Cardiac septum (tissue), 1 donor: ENCODE measurements around the gene PLAC1. TPM values are rescaled to one million over a fixed set of nuclear protein-coding genes. Genes with fewer than 3 reads are reported as not detected.

Experiments
- DNase-seq: peaks from one replicate; pipeline ENCODE4 v3.0.0-alpha.2; 2020; ENCODE audit warnings: low spot score
- intact Hi-C: fragments of 100-400 bp; cut with DNase I; formaldehyde crosslinking; loops from one replicate; pipeline ENCODE4 v1.14.0; 2022
- long read RNA-seq: library from polyadenylated mRNA; unstranded; transcript quantifications from one replicate; pipeline ENCODE4 v2.0.0, GENCODE V29; 2021
- total RNA-seq: library from RNA; stranded (reverse); fragmentation: NEBNext Ultra II Directional; extraction: Animal tissue kit (Norgen Biotek cat#: 25700); gene quantifications from one replicate; pipeline ENCODE4 v1.2.1, GENCODE V29; 2021
- donor health status: DM: no; HTN: no; CAD: no.

PLAC1 gene, protein sequence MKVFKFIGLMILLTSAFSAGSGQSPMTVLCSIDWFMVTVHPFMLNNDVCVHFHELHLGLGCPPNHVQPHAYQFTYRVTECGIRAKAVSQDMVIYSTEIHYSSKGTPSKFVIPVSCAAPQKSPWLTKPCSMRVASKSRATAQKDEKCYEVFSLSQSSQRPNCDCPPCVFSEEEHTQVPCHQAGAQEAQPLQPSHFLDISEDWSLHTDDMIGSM
- total RNA-seq, result not detected
- long read RNA-seq, result 0 reads

DNA sequence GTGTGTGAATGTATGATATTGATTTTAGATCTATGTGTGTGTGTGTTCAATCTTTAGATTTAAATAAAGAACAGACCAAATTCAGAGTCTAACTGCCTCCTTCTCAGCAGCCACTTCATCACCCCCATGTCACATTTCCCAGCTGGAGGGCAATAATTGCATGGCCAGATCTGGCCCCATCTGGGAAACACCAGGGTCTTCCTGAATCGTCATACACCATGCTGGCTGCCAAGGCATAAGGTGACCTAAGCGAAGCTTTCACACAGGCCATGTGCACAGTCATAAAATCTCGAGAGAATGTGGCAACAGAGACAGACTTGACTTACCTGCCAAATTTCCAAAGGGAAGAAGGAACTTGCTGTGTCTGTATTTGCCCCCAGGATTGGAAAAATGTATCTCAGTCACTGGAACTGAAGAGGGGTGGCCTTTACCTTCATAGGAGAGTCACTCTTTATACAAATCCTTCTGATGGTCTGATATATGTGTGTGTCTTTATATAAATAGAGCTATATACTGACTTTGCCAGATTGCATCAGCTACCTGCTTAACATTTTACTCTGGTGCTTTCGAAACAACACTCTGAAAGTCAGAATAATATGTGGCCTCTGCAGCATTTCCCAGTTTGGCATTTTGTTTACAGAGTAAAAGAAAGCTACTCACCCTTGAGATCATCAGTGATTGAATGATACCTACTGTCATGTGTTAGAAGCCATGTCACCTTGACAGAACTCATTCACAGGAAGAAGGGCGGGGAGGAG is at the start of gene PLAC1:
Gene PLAC1 (minus strand): TSS at position 470 of the 758 bp plus-strand sequence. CDS start 91,789 bp downstream, outside the sequence.
- no peak for DNase-seq
- intact Hi-C loops, result no loop called here

DNA sequence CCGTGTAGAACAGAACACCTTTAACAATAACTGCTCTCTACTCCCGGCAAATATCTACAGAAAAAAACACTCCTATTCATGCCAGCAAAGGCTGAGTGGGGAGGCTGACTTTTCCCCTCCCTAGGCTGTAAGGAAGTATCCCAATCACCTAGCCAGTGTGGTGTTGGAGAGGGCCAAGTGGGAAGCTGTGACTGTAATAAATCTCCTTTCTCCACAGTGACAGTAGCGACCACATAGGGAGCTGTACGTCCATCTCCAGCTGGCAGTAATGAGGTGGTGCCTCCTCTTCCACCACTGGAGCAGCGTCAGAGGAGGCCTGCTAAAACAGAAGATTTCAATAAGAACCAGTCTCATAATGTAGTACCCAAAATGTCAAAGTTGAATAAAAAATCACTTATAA is 47.9 kb upstream of the PLAC1 start:
- no peak for DNase-seq
- intact Hi-C loops, result no loop called here

DNA sequence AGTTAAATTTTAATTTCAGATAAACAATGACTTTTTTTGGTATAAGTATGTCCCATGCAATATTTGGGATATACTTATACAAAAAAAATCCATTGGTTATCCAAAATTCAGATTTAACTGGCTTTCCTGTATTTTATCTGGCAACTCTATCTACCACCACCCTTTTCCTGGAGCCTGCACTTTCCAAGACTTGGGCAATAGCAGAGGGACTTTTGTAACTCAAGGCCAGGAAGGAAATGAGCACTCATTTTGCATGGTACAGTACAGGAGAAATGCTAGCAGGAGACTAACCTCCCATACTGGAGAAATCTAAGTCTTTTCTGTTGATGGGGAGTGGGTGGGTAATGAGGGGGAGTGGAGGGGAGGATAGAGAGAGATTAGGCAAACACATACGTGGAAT is 37.7 kb upstream of the PLAC1 start:
- intact Hi-C loops, result no loop called here
- DNase-seq, result no peak

DNA sequence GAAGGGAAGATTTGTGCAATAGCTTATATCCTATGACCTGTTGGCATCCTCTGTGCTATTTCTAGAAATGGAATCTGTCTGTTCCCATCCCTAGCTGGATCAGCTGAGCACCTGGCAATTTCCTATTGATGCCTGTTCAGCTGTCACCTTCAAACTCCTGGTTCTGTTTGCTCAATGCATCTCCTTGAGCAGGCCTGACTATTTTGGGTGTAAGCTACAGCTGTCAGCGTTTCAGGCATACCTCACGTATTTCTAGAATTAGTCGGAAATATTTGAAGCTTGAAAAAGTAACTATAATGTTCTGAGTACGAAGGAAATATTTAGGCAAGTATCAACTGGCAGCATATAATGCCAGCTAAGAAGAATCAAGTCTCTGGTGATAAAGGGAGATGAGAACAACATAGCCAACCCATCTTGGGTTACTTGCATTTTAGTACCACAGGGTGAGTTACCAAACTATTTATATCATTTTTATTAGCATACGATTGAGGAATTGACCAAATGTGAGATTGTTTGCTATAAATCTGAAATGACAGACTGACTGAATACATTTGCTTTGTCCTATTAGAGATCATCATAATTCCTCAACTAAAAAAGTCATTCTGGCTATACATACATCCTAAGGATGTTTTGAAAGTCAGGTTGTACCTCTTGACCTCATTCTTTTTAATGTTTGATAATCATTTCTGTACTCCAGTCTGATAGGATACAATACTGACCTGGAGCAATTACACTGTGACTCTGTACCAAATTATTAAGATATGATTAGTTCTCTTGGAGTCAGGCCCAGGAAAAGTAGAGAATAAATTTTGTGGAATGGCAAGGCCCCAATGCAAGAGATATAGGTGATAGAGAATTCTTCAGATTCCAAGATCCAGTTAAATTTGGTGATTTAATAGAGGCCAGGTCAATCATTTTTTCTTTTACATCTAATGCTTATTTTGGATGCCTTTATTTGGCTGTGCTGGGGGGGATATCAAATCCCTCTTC is 36.4 kb upstream of the PLAC1 start:
- intact Hi-C loops, result no loop called here
- DNase-seq, result no peak

DNA sequence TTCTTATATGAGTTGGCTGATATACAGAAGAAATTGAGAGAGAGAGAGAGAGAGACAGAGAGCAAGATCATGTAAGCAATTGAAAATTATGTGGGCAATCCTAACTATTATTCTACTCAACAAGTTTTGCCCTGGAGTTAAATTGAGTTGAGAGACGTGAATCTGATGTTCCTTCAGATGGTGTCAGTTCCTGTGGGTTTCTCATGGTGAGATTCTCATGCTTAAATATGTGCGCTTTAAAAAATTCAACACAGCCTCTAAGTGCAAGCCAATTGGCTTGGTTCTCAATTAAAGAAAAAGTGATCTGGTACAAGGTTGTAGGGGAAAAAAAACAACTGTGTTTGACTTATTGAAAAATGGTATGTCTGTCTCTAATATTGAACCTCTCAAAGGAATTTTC is 35.4 kb upstream of the PLAC1 start:
- intact Hi-C loops, result no loop called here
- no peak for DNase-seq

DNA sequence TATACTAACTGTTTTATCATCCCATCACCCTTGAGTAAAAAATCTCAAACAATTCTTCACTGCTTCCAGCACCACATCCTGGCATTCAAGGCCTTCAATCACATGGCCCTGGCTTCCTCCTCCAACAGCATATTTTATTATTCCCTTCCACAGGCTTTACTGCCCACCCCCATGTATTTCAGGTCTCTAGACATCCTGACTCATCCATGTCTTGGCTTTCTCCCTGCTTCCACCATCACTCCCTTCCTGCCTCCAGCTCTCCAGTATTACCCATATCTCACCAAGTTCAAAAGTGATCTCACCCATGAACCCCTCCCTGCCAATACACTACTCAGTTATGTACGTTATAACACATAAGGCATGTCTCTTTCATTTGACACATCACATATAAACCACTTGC is 34.7 kb upstream of the PLAC1 start:
- DNase-seq, result no peak

DNA sequence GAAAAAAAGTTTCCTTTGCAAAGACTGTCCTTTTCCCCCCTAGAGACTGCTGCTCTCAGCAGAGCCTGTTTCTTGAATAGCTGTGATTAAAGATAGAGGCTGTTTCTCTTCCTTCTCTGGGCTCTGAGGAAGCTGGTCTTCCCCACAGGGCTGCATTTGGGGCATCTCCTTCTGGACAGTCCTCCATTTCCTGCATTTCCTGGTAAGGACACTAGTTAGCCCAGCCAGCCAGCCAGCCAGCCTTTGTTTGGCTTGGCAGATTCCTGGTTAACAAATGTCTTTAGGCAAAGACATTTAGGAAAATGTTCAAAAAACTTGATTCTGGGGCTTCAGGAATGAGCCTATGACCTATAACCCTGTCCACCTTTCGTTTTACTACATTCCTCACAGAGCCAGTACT is 34.0 kb upstream of the PLAC1 start:
- intact Hi-C loops, result no loop called here
- no peak for DNase-seq

More for the DNA sequence above, 34.7 kb upstream of the PLAC1 start:
- intact Hi-C loops, result no loop called here

DNA sequence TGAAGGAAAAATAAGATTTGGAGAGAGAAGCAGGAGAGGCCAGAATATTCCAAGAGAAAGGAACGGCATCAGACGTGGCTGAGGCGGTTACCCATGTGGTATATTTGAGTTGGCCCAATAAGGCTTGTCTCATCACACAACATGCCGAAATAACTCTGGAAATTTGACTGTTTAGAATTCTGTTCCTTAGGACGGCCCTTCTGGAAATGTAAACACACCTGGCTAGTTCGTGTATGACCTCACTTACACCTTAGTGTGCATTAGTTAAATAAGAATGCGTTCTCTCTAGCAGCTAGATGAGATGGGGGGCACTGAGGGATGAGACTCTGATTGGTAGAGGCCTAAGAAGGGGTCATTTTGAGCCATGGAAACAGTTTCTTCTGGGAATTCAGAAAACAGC is 33.2 kb upstream of the PLAC1 start:
- intact Hi-C loops, result no loop called here

DNA sequence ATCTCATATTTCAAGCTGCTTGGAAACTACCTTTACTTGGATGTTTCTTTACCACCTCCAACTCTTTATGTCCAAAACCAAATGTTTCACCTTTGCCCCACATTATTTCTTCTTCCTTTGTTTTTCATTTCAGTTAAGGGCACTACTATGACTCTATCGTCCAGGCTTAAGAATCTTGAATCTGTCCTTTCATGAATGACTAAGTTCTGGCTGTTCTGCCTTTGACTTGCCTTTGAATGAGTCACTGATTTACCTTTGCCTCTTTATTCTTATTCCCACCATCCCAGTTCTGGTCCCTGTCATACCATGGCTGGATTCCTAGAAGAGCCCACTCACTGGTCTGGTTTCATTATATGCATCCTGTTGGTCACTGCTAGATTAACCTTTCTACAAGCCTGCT is 30.6 kb upstream of the PLAC1 start:
- DNase-seq, result no peak
- intact Hi-C loops, result no loop called here

More for the DNA sequence above, 33.2 kb upstream of the PLAC1 start:
- no peak for DNase-seq

DNA sequence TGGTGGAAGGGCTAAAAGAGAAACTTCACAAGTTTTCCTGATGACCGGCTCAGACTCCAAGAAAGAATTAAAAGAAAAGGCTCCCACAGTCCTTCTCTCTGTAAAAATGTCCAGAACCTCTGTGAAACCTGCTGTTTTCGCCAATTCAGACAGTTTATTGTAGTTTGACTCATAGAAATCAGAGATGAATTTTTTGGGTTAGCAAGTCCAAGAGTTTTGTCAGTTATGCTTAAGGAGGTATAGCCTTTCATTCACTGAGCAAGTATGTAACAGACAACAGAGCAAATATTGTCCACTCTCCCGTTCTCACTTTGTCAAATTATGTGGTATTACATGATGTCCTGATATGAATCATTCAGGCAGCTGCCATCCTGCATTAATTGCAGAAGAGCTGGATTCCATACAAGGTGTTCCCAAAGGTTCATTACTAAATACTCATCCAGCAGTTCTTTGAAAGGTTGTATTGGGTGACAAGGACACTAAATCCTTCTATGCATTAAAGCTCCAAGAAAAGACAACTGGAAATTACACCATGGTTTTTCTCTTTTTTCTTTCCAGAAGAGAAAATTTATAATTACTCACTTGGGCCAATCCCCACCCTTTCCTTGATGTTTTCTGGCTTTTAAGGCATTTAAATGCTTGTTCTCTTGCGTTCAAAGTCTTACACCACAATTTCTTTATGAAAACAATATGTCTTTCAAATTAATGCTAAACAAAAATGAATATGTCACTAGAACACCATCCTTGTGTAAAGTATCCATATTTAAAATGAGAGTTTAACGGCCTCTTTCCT is 30.0 kb upstream of the PLAC1 start:
- intact Hi-C loops, result no loop called here
- DNase-seq, result no peak

DNA sequence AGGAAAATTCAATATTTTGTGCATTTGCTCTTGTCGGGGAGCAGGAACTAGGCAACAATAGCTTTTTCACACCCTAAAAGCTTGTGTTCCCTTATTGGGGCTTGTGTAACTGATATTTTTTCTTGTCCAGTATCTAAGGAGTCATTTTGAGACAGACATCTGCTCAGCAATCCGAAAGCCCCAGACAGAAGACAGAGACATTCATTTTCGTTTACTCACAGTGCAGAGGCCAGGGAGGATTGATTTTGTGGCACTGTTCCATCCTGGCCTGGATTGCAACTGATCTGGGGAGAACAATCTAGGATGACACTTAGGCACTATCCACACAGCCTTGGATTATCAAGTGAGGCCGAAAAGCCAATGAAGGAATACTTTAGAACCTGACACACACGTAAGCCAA is 27.4 kb upstream of the PLAC1 start:
- DNase-seq, result no peak
- intact Hi-C loops, result no loop called here

DNA sequence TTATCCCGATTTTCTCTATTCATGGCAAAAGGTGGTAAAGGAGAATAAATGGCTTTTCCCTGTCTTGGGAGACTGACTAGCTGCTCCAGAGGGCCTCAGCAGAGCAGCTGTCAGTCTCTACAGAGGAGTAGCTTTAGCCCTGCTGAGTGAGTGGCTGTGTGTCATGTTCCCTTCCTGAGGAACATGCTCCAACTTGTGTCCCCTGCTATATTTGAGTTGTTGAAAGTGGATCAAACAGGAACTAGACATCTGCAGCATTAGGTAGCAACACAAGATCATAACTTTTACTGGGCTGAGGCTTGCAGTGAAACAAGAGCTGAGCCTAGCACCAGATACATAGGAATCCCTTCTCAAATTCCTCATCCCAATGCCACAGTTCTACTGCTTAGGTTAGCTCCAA is 26.7 kb upstream of the PLAC1 start:
- intact Hi-C loops, result no loop called here
- DNase-seq, result no peak

DNA sequence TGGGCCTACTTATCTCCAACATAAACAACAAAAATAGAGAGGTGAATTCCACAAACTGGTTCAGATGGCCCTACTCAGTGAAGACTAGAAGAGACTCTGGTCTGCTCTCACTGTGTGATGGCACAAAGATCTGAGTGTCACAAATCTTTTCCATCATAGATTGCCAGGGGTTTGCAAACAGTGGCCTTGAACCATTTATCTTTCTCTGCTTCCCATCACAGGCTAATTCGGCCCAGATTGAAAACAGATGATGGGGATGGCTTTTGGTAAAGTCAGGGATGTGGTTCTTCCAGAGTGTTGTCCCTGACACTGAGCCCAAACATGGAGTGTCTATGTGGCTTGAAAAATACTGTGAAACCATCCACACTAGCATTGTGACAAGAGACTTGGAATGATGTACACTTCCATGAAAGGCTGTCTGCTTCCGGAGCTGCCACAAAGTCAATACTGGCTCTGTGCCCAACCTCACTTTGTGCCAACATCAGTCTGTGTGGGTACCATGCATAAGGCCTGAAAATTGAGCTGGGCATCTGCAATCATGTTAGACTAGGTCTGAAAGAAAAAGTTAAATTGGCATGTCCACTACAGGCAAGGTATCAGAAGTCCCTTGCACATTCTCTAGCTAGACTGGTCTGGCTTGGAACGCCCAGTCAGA is 25.2 kb upstream of the PLAC1 start:
- DNase-seq, result no peak
- intact Hi-C loops, result no loop called here

DNA sequence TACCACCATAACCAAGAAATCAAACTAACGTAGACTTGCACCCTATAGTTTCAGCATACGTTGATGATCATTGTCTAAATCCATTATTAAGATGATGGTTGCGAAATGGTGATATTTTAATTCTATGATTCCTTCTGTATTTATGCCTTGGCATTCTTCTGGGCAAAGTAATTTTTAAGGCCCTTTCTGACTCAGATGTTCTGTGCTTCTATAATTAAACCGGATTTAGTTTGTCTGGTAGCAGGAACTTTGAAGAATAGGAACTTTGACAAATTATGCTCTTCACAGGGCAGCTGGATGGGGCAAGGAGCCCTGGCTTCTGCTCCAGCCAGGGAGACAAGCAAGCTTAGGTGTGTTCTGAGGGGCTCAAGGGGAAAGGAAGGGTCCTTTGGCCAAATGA is 23.8 kb upstream of the PLAC1 start:
- intact Hi-C loops, result no loop called here
- no peak for DNase-seq

DNA sequence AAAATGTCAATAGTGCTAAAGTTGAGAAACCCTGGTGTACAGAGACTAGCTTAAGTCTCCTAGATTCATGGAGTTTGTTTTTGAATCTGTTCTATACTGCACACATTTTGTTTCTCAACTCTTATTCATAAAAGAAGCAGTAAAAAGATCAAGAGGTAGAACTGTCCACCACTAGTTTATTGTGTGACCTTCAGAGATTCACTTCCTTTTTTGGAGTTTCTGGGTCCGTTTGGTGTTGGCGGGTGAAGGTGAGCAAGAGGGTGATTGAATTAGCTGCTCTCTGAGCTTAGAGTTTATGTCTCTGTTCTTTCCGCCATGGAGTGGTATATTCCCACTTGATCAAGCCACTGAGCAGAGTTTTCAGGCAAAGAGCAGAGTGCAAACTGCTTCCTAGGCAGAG is 21.4 kb upstream of the PLAC1 start:
- intact Hi-C loops, result no loop called here
- no peak for DNase-seq

DNA sequence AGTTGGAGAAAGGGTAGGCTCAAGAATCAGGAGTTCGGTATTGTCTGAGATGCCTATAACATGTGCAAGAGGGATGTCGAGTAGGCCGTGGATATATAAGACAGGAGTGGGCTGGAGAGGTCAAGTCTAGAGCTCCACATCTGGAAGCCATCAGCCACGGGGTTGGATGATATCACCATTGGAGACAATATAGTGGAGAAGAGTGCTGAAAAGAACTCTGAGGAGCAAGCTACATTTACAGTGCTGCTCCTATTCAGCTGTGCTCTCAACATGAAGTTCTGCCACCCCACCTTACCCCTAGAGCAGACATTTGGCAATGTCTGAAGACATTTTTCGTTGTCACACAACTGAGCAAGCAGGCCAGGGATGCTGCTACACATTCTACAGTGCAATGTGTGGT is 20.9 kb upstream of the PLAC1 start:
- intact Hi-C loops, result no loop called here
- no peak for DNase-seq

DNA sequence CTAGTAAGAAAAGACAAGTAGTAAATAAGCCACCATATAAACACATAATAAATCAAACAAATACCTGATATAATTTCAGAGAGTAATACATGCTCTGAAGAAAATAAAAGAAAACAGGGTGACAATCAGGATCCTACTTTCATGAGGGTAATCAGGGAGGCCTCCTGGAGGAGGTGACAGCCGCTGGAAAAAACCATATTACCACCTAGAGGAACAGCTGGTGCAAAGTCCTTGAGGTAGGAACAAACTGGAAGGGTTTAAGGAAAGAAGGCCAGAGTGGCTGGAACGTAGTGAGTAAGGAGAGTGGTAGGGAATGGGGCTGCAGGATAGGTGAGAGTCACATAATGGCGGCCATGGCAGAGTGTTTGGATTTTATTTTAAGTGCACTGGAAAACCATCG is 19.1 kb upstream of the PLAC1 start:
- intact Hi-C loops, result no loop called here
- DNase-seq, result no peak

DNA sequence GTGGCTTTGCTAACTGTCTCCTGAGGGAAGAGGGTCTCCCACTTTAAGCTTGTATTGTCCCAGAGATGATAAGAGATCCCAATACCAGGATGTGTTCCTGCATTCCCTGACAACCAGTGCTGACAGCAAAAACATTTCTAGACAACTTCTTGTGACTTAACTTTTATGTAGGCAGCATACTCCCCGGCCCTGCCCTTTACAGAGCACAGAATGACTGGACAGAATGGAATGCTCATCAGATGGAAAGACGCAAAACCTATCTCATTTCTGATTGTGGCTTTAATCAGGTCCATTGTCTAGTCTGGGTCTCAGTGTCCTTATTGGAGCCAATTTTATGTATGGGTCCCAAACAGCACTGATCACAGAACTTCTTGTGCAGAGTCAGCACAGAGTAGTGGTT is 18.2 kb upstream of the PLAC1 start:
- DNase-seq, result no peak
- intact Hi-C loops, result no loop called here

DNA sequence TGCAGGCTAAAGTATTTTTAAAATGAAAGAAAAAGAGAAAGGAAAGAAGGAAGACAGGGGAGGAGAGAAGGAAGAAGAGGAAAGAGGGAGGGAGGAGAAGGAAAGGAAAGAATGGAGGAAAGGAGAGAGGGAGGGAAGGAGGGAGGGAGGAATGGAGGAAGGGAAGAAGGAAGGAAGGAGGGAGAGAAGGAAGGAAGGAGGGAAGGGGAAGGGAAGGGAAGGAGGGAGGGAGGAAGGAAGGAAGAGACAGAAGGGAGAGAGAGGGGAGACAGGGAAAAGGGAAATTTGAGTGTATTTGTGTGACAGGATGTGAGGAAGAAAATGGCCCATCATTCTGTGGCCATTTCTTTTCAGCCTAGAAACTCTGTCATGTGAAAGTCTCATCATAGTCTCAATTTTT is 14.9 kb upstream of the PLAC1 start:
- no peak for DNase-seq
- intact Hi-C loops, result no loop called here
